IMR-90 (cell line): ENCODE results near the gene PTPN13. TPM values are rescaled to one million over a fixed set of nuclear protein-coding genes. Genes with fewer than 3 reads are reported as not detected.

ENCODE experiments used
- ATAC-seq: fragments of 200-7000 bp; cut with Tn5 transposase; 2 replicates; pipeline ENCODE4 v1.9.1; 2020; ENCODE audit warnings: low read depth, mild to moderate bottlenecking, moderate library complexity
- BruUV-seq: library from RNA; stranded (reverse); fragments of 400-500 nt; replicated peaks from 2 replicates; lab custom pipeline; 2021; lab: Mats Ljungman, UMichigan
- CTCF ChIA-PET: fragments of 300-600 bp; formaldehyde crosslinking; extraction: SDS; loops from one replicate; lab custom pipeline; 2021; ENCODE audit warnings: antibody characterized with exemption; lab: Yijun Ruan, JAX
- POLR2A ChIA-PET: fragments of 300-600 bp; sonication (Branson Sonifier 250); formaldehyde crosslinking; loops from one replicate; lab custom pipeline; 2022; ENCODE audit warnings: antibody characterized with exemption; ENCODE audit not compliant: unreplicated experiment; lab: Charles Lee
- DNase-seq: peaks from one replicate; pipeline ENCODE4 v3.0.0; 2013
- H2AFZ ChIP-seq: replicated peaks from 2 replicates; pipeline ENCODE3; 2013; ENCODE audit warnings: low read length, mild to moderate bottlenecking; ENCODE audit not compliant: poor library complexity
- H2AK5ac ChIP-seq: 2 replicates; pipeline ENCODE4 v1.6.1; 2013; ENCODE audit warnings: low read depth, low read length, inconsistent platforms
- H2AK9ac ChIP-seq: replicated peaks from 2 replicates; pipeline ENCODE3; 2013; ENCODE audit warnings: mild to moderate bottlenecking, low read depth, low read length, moderate library complexity; ENCODE audit not compliant: poor library complexity
- H2BK120ac ChIP-seq: 2 replicates; pipeline ENCODE4 v1.6.1; 2013; ENCODE audit warnings: low read depth, low read length, inconsistent platforms
- H2BK15ac ChIP-seq: 3 replicates; pipeline ENCODE4 v1.6.1; 2013; ENCODE audit warnings: low read depth, low read length, inconsistent platforms
- H2BK20ac ChIP-seq: 2 replicates; pipeline ENCODE4 v1.6.1; 2013; ENCODE audit warnings: low read depth, mild to moderate bottlenecking, inconsistent platforms, low read length, moderate library complexity
- H2BK5ac ChIP-seq: 2 replicates; pipeline ENCODE4 v1.6.1; 2013; ENCODE audit warnings: mild to moderate bottlenecking, low read depth, low read length, inconsistent platforms; ENCODE audit not compliant: poor library complexity, severe bottlenecking
- H3K14ac ChIP-seq: replicated peaks from 2 replicates; pipeline ENCODE4 v1.6.1; 2013; ENCODE audit warnings: low read depth, low read length, inconsistent platforms
- H3K18ac ChIP-seq: 2 replicates; pipeline ENCODE4 v1.6.1; 2013; ENCODE audit warnings: low read depth, low read length, control low read depth
- H3K23ac ChIP-seq: 2 replicates; pipeline ENCODE4 v1.6.1; 2013; ENCODE audit warnings: low read depth, low read length, inconsistent platforms
- H3K27ac ChIP-seq: 2 replicates; pipeline ENCODE4 v1.5.1; 2013; ENCODE audit warnings: mild to moderate bottlenecking, control low read depth, low read length; ENCODE audit not compliant: insufficient read depth
- H3K27me3 ChIP-seq: 2 replicates; pipeline ENCODE4 v1.6.1; 2013; ENCODE audit warnings: low read length; ENCODE audit not compliant: control insufficient read depth, insufficient read depth
- H3K36me3 ChIP-seq: 2 replicates; pipeline ENCODE4 v1.6.1; 2013; ENCODE audit warnings: low read length, mixed read lengths; ENCODE audit not compliant: control insufficient read depth, insufficient read depth
- H3K4ac ChIP-seq: 2 replicates; pipeline ENCODE4 v1.6.1; 2013; ENCODE audit warnings: low read depth, low read length, inconsistent platforms
- H3K4me1 ChIP-seq: 2 replicates; pipeline ENCODE4 v1.6.1; 2013; ENCODE audit warnings: low read length, mixed read lengths; ENCODE audit not compliant: control insufficient read depth, insufficient read depth
- H3K4me2 ChIP-seq: 2 replicates; pipeline ENCODE4 v1.6.1; 2013; ENCODE audit warnings: low read depth, mild to moderate bottlenecking, control low read depth, low read length, moderate library complexity
- H3K4me3 ChIP-seq: 2 replicates; pipeline ENCODE4 v1.5.1; 2013; ENCODE audit warnings: low read depth, mild to moderate bottlenecking, control low read depth, low read length, moderate library complexity; ENCODE audit not compliant: insufficient read depth
- H3K56ac ChIP-seq: 2 replicates; pipeline ENCODE4 v1.6.1; 2013; ENCODE audit warnings: low read length, inconsistent platforms; ENCODE audit not compliant: insufficient read depth; ENCODE audit errors: extremely low read depth
- H3K79me1 ChIP-seq, 2 experiments: 2 replicates each; pipeline ENCODE4 v1.6.1; 2013; ENCODE audit warnings: low read length in 2 of 2, inconsistent platforms in 1 of 2, low read depth in 1 of 2
- H3K9ac ChIP-seq: 2 replicates; pipeline ENCODE4 v1.6.1; 2013; ENCODE audit warnings: low read depth, low read length, control low read depth
- H3K9me1 ChIP-seq: 2 replicates; pipeline ENCODE4 v1.6.1; 2013; ENCODE audit warnings: low read length, inconsistent platforms; ENCODE audit not compliant: insufficient read depth
- H3K9me3 ChIP-seq: 2 replicates; pipeline ENCODE4 v1.6.1; 2013; ENCODE audit warnings: low read length; ENCODE audit not compliant: control insufficient read depth, insufficient read depth
- H4K20me1 ChIP-seq: 2 replicates; pipeline ENCODE4 v1.6.1; 2013; ENCODE audit warnings: low read length, inconsistent platforms; ENCODE audit not compliant: insufficient read depth
- H4K5ac ChIP-seq: 2 replicates; pipeline ENCODE4 v1.6.1; 2013; ENCODE audit warnings: mild to moderate bottlenecking, low read depth, low read length, control low read depth
- H4K8ac ChIP-seq, 2 experiments: 2 replicates each; pipeline ENCODE4 v1.6.1; 2013; ENCODE audit warnings: low read depth in 2 of 2, low read length in 2 of 2, control low read depth in 1 of 2, inconsistent platforms in 1 of 2
- H4K91ac ChIP-seq: 2 replicates; pipeline ENCODE4 v1.6.1; 2013; ENCODE audit warnings: low read depth, low read length, inconsistent platforms; ENCODE audit not compliant: insufficient read depth
- CEBPB ChIP-seq: IDR thresholded peaks from 2 replicates; pipeline ENCODE4 v1.6.1; 2012; ENCODE audit warnings: low read depth, low read length, improper control_type of control experiment
- CHD1 ChIP-seq: IDR thresholded peaks from 2 replicates; pipeline ENCODE4 v1.6.1; 2012; ENCODE audit warnings: low read depth, low read length, improper control_type of control experiment
- CTCF ChIP-seq: conservative IDR thresholded peaks from 2 replicates; pipeline ENCODE4 v1.5.1; 2012; ENCODE audit warnings: mild to moderate bottlenecking, low read depth, low read length, improper control_type of control experiment
- ELK1 ChIP-seq: fragments of 150-350 bp; IDR thresholded peaks from 2 replicates; pipeline ENCODE4 v1.6.1; 2016; ENCODE audit warnings: low read depth, mild to moderate bottlenecking, low read length, moderate library complexity, borderline replicate concordance
- FOS ChIP-seq: fragments of 150-350 bp; IDR thresholded peaks from 2 replicates; pipeline ENCODE4 v1.6.1; 2016; ENCODE audit warnings: low read depth, low read length
- MAFK ChIP-seq: IDR thresholded peaks from 2 replicates; pipeline ENCODE4 v1.6.1; 2012; ENCODE audit warnings: low read depth, low read length, improper control_type of control experiment
- NFE2L2 ChIP-seq: fragments of 150-350 bp; IDR thresholded peaks from 2 replicates; pipeline ENCODE4 v1.6.1; 2016; ENCODE audit warnings: low read depth, mild to moderate bottlenecking, low read length
- POLR2A ChIP-seq: IDR thresholded peaks from 2 replicates; pipeline ENCODE4 v1.6.1; 2012; ENCODE audit warnings: mild to moderate bottlenecking, low read depth, low read length
- RAD21 ChIP-seq: IDR thresholded peaks from 2 replicates; pipeline ENCODE4 v1.6.1; 2012; ENCODE audit warnings: low read length, improper control_type of control experiment
- RCOR1 ChIP-seq: IDR thresholded peaks from 2 replicates; pipeline ENCODE4 v1.6.1; 2012; ENCODE audit warnings: mild to moderate bottlenecking, low read length, improper control_type of control experiment; ENCODE audit not compliant: insufficient replicate concordance
- RFX5 ChIP-seq: IDR thresholded peaks from 2 replicates; pipeline ENCODE4 v1.8.0; 2012; ENCODE audit warnings: low read depth, mild to moderate bottlenecking, low read length, moderate library complexity
- SMC3 ChIP-seq: fragments of 150-350 bp; IDR thresholded peaks from 2 replicates; pipeline ENCODE4 v1.6.1; 2016; ENCODE audit warnings: low read depth, mild to moderate bottlenecking, antibody characterized with exemption, low read length, moderate library complexity
- WGBS, 2 experiments: methylation state at CpG; one replicate each; pipeline versions ENCODE4 v1.1.5 to v1.1.7; 2013; ENCODE audit warnings: missing lambda C conversion rate in 2 of 2; ENCODE audit not compliant: insufficient read length in 1 of 2; ENCODE audit errors: extremely low coverage in 2 of 2; 5-methylcytosine and 5-hydroxymethylcytosine counted together
- dilution Hi-C: fragments of 300-500 bp; cut with HindIII; formaldehyde crosslinking; loops from one replicate; pipeline ENCODE4 v1.14.3; 2018; ENCODE audit warnings: low sequenced_read_pairs; ENCODE audit not compliant: unreplicated experiment
- in situ Hi-C: fragments of 300-500 bp; cut with MboI; formaldehyde crosslinking; loops from 3 replicates; pipeline ENCODE4 v1.14.3; 2019; ENCODE audit warnings: low sequenced_read_pairs, inconsistent platforms, mixed read lengths
- intact Hi-C: fragments of 100-400 bp; cut with micrococcal nuclease; formaldehyde crosslinking; loops from 2 replicates; pipeline ENCODE4 v1.10.0; 2022
- polyA plus RNA-seq, 3 experiments: library from polyadenylated mRNA; depleted of rRNA; stranded (reverse); fragments of >200 nt; gene quantifications; 2 replicates each; pipeline ENCODE4 v1.2.3, GENCODE V29; 2012; ENCODE audit warnings: low replicate concordance in 1 of 3
- total RNA-seq: library from RNA; depleted of rRNA; stranded (reverse); fragments of >200 nt; gene quantifications from 2 replicates; pipeline ENCODE4 v1.2.3, GENCODE V29; 2012

PTPN13 gene
- total and polyA plus RNA-seq, 2 of the 4 experiments (the other 2 are of a cell fraction), result 7.7 to 29.0 TPM

- Histone ChIP-seq H4K91ac (no peak overlapping the region), H2BK20ac (no peak overlapping the region), H3K4me1 (no peaks in the 10 kb centered on the region), H2AK9ac (no peak overlapping the region), H2AFZ (no peak overlapping the region), H2AK5ac (no peak overlapping the region), H2BK120ac (no peak overlapping the region), H4K8ac (no peak overlapping the region), H3K4ac (no peak overlapping the region), H3K9me1 (no peaks in the 10 kb centered on the region; the same call in 1 of the 2 replicates), H4K5ac (no peak overlapping the region), H3K36me3 (peaks cover 7% of the 10 kb centered on the region), H3K9me3 (no peaks in the 10 kb centered on the region), H3K18ac (no peak overlapping the region), H3K4me2 (no peak overlapping the region), H4K20me1 (no peaks in the 10 kb centered on the region), H3K79me1 (no peaks in the 10 kb centered on the region), H3K14ac (no peak overlapping the region), H3K9ac (no peak overlapping the region), H3K27ac (no peak overlapping the region), H3K4me3 (no peak overlapping the region), H3K23ac (no peak overlapping the region), H2BK15ac (no peak overlapping the region), H3K27me3 (no peaks in the 10 kb centered on the region), H3K56ac (no peak overlapping the region), H2BK5ac (no peak overlapping the region)
- dilution Hi-C loops (no loop called here), in situ Hi-C loops (no loop called here), intact Hi-C loops (no loop called here)
- CTCF ChIA-PET, result interaction anchor here (0.7 kb wide), 1 partner anchor 938 kb away, joined by 3 read pairs; no protein-coding TSS in a partner anchor
- no CpG with 5 or more reads among the region's 3 CpGs for WGBS, 2 experiments
- ATAC-seq (no peak), DNase-seq (peak; percentile 33)
- BruUV-seq, result no TSS peak
- no peak for TF ChIP-seq FOS
- TF ChIP-seq CTCF, result no peak
- TF ChIP-seq ELK1, result no peak
- no peak for TF ChIP-seq CEBPB
- no peak for TF ChIP-seq CHD1
- no peak for TF ChIP-seq RCOR1
- no peak for TF ChIP-seq SMC3
- no peak for TF ChIP-seq NFE2L2
- TF ChIP-seq RFX5, result no peak
- no peak for TF ChIP-seq RAD21
- no peak for TF ChIP-seq POLR2A
- no peak for TF ChIP-seq MAFK
- POLR2A ChIA-PET, result no interaction called here
These were observed 126.5 kb downstream of the PTPN13 start for GRCh38 chr4:86720508-86721068.
